ENCODE measurements around the gene PARD3B. TPM values are rescaled to one million over a fixed set of nuclear protein-coding genes. Genes with fewer than 3 reads are reported as not detected.

The PARD3B gene
- total RNA-seq, 1 donor from 2014 or later: 18.4 TPM

DNA sequence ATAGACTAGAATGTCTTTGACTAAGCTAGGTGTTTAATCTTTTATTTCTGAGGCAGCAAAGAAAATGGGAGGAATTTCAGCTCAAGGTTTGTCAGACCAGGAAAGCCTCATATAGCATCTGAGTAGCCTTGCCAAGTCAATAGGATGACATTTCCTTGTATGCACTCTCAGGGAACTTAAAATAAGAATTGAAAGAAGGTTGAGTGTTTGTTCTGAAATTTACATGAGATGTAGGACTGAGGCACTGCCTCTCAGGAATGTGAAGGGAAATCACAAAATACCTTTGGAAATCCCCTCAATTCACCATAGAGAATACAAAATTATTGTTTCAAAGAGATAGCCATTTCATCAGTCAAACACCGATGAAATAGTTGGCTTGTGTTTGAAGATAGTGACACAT lies 745.0 kb downstream of the PARD3B start:
- DNase-seq (ENCODE audit: low read depth, low spot score): no peak
- no peak overlapping the region for H3K4me3 Mint-ChIP-seq
- TF ChIP-seq, protein P1, sequence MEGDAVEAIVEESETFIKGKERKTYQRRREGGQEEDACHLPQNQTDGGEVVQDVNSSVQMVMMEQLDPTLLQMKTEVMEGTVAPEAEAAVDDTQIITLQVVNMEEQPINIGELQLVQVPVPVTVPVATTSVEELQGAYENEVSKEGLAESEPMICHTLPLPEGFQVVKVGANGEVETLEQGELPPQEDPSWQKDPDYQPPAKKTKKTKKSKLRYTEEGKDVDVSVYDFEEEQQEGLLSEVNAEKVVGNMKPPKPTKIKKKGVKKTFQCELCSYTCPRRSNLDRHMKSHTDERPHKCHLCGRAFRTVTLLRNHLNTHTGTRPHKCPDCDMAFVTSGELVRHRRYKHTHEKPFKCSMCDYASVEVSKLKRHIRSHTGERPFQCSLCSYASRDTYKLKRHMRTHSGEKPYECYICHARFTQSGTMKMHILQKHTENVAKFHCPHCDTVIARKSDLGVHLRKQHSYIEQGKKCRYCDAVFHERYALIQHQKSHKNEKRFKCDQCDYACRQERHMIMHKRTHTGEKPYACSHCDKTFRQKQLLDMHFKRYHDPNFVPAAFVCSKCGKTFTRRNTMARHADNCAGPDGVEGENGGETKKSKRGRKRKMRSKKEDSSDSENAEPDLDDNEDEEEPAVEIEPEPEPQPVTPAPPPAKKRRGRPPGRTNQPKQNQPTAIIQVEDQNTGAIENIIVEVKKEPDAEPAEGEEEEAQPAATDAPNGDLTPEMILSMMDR (conservative IDR thresholded peaks at IDR 0.05): no peak
- H3K36me3 Mint-ChIP-seq (ENCODE audit: low read depth): peaks cover 5% of the 10 kb centered on the region
- H3K9me3 Mint-ChIP-seq: peaks cover 5% of the 10 kb centered on the region
- no peak overlapping the region for H3K27ac Mint-ChIP-seq (ENCODE audit: unreplicated experiment)
- no peaks in the 10 kb centered on the region for H3K27me3 Mint-ChIP-seq (ENCODE audit: low read depth)
- H3K4me1 Mint-ChIP-seq: no peaks in the 10 kb centered on the region

DNA sequence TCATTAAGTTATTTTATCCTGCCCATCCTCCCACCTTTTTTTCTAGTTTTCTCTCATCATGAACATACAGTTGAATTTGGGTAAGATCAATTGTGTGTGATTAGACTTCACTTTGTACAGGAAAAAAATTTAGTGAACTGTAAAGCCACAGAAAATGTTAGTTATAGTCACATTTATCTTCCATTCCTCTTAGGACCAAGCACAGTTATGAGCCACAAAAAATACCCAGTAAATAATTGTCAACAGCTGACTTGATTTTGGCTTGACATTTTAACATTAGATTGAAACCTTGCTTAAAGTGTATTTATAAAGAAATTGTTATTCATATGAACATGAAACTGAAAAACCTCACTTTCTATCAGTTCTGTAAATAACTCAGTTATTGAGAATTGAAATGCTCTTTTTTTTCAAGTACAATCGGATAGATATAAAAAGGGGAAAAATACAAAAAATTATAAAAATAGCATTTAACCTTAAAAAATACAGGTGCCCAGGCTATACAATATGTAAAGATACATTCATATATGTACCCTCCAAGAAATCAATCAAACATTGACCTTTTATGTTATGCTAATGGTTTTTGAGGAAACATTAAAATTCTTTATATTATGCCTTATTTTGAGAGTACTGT lies 747.5 kb downstream of the PARD3B start:
- Mint-ChIP-seq H3K27me3 (ENCODE audit: low read depth) (no peaks in the 10 kb centered on the region), H3K4me3 (no peak overlapping the region), H3K4me1 (no peaks in the 10 kb centered on the region), H3K9me3 (peaks cover 5% of the 10 kb centered on the region), H3K27ac (ENCODE audit: unreplicated experiment) (no peak overlapping the region), H3K36me3 (ENCODE audit: low read depth) (peaks cover 5% of the 10 kb centered on the region)
- DNase-seq (ENCODE audit: low read depth, low spot score): no peak
- TF ChIP-seq, protein P1 (conservative IDR thresholded peaks at IDR 0.05): no peak

DNA sequence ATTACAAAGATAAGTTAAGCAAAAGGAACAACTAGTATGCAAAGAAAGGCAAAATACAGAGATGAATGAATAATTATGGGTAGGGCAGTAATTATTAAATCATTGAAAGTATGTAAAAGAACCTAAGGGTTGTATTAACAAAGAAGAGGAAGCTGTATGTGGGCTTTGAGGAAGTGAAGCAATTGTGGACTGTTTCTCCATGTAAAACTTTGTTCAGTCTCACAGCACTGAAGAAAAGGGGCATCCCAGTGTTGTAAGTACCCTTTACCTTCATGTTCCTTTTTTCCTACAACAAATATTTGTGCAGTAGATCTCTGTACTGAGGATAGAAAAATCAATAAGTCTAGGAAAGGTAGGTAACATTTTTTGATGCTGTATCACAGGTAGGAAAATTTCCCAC lies 748.3 kb downstream of the PARD3B start:
- Mint-ChIP-seq H3K27me3 (ENCODE audit: low read depth) (no peaks in the 10 kb centered on the region), H3K9me3 (peaks cover 5% of the 10 kb centered on the region), H3K36me3 (ENCODE audit: low read depth) (peaks cover 5% of the 10 kb centered on the region), H3K4me3 (no peak overlapping the region), H3K4me1 (no peaks in the 10 kb centered on the region), H3K27ac (ENCODE audit: unreplicated experiment) (no peak overlapping the region)
- TF ChIP-seq, protein P1 (conservative IDR thresholded peaks at IDR 0.05): no peak
- DNase-seq (ENCODE audit: low read depth, low spot score): no peak

DNA sequence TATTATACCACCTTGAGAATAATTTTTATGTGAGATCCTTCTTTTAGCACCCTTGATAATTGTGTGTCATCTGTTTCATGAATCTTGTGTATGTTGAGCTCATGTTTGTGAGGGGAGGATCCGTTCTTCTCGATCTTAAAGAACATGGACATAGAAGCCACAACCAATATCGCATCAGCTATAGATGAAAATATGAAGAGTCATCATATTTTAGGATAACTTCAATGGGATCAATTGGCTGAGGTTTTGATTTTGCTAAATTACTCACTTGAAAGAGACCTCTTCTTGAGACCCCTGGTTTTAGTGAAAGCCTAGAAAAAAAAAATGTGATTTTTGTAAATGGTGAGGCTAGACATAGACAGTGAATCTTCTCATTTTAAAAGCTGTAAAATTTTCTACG lies 751.7 kb downstream of the PARD3B start:
- no peak for DNase-seq (ENCODE audit: low read depth, low spot score)
- Mint-ChIP-seq H3K27me3 (ENCODE audit: low read depth) (no peaks in the 10 kb centered on the region), H3K36me3 (ENCODE audit: low read depth) (peaks cover 3% of the 10 kb centered on the region), H3K9me3 (no peaks in the 10 kb centered on the region), H3K4me1 (peaks cover 12% of the 10 kb centered on the region), H3K27ac (ENCODE audit: unreplicated experiment) (no peak overlapping the region), H3K4me3 (no peak overlapping the region)
- TF ChIP-seq, protein P1 (conservative IDR thresholded peaks at IDR 0.05): no peak

DNA sequence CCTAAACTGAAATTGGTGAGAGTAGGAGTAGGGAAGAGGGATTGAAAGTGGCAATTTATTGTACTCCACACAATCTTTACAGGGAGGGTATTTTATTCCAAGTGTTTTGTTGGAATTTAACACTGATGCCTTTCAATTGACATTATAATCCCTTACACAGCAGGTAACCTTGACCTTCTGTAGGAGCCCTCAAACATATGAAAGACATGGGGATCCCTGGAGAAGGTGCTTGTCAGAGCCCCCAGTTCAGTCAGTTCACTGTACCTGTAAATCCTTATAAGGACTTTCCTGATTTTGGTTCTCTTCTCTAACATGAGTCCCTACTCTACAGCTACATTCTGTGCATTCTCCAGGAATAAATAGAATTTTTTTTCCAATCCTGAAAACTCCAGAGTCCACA lies 752.1 kb downstream of the PARD3B start:
- Mint-ChIP-seq H3K4me1 (peaks cover 12% of the 10 kb centered on the region), H3K36me3 (ENCODE audit: low read depth) (peaks cover 3% of the 10 kb centered on the region), H3K9me3 (no peaks in the 10 kb centered on the region), H3K27ac (ENCODE audit: unreplicated experiment) (no peak overlapping the region), H3K4me3 (no peak overlapping the region), H3K27me3 (ENCODE audit: low read depth) (no peaks in the 10 kb centered on the region)
- TF ChIP-seq, protein P1 (conservative IDR thresholded peaks at IDR 0.05): no peak
- DNase-seq (ENCODE audit: low read depth, low spot score): no peak

All from neural crest cell (in vitro differentiated cells).